ENCODE results near the gene LRBA.

DNA sequence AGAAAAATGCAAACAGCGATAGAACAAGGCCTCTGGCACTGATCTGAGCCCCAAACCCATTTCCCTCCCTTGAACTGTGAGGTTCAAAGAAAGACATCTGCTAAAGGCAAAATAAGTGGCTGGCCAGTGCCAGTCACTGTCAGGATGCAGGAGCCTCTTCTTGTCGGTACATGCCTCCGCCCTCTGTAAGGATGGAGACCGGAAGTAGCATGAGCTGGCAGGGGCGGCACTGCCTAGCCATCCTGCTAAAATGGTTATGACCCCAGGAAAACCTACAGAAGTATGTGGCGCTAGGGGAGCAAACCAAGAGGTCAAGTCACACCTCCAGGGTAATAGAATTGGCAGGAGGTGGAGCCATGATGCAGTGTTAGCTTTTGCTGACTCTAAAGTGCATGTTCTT lies 756.5 kb downstream of the LRBA start:
- TF ChIP-seq, protein P1, sequence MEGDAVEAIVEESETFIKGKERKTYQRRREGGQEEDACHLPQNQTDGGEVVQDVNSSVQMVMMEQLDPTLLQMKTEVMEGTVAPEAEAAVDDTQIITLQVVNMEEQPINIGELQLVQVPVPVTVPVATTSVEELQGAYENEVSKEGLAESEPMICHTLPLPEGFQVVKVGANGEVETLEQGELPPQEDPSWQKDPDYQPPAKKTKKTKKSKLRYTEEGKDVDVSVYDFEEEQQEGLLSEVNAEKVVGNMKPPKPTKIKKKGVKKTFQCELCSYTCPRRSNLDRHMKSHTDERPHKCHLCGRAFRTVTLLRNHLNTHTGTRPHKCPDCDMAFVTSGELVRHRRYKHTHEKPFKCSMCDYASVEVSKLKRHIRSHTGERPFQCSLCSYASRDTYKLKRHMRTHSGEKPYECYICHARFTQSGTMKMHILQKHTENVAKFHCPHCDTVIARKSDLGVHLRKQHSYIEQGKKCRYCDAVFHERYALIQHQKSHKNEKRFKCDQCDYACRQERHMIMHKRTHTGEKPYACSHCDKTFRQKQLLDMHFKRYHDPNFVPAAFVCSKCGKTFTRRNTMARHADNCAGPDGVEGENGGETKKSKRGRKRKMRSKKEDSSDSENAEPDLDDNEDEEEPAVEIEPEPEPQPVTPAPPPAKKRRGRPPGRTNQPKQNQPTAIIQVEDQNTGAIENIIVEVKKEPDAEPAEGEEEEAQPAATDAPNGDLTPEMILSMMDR (conservative IDR thresholded peaks at IDR 0.05): no peak
- no peak for TF ChIP-seq EZH2 (IDR thresholded peaks at IDR 0.05; ENCODE audit: low read depth)

Measured in PC-9 (cell line).